Measurements from ENCODE around the gene CSTF1. TPM values are rescaled to one million over a fixed set of nuclear protein-coding genes. Genes with fewer than 3 reads are reported as not detected.

CSTF1 gene
- total RNA-seq, 1 donor from 2014 or later, result 48.4 TPM

DNA sequence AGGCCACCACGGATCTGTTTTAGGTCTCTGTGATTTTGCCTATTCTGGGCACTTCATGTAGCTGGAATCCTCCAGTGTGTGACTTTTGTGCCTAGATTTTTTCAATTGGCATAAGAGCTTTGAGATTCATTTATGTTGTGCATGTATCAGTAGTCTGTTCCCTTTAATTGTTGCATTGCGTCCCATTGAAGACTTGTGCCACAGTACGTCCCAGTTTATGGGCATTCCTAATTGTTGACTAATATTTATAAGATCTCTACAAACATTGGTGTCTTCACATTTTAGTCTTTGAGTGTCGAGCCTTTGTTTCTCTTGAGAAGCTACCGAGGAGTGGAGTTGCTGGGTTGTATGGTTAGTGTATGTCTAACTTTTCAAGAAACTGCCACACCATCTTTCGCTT, 34.4 kb upstream of the CSTF1 start:
- Mint-ChIP-seq H3K36me3 (no peaks in the 10 kb centered on the region), H3K4me3 (peak overlapping the region; percentile 86), H3K27me3 (peaks cover 3% of the 10 kb centered on the region), H3K27ac (peak overlapping the region; percentile 26), H3K9me3 (no peaks in the 10 kb centered on the region), H3K4me1 (ENCODE audit: unreplicated experiment) (peaks cover 22% of the 10 kb centered on the region)
- TF ChIP-seq, protein P1, sequence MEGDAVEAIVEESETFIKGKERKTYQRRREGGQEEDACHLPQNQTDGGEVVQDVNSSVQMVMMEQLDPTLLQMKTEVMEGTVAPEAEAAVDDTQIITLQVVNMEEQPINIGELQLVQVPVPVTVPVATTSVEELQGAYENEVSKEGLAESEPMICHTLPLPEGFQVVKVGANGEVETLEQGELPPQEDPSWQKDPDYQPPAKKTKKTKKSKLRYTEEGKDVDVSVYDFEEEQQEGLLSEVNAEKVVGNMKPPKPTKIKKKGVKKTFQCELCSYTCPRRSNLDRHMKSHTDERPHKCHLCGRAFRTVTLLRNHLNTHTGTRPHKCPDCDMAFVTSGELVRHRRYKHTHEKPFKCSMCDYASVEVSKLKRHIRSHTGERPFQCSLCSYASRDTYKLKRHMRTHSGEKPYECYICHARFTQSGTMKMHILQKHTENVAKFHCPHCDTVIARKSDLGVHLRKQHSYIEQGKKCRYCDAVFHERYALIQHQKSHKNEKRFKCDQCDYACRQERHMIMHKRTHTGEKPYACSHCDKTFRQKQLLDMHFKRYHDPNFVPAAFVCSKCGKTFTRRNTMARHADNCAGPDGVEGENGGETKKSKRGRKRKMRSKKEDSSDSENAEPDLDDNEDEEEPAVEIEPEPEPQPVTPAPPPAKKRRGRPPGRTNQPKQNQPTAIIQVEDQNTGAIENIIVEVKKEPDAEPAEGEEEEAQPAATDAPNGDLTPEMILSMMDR (conservative IDR thresholded peaks at IDR 0.05), result no peak
- DNase-seq (ENCODE audit: extremely low spot score, unreplicated experiment), result no peak

DNA sequence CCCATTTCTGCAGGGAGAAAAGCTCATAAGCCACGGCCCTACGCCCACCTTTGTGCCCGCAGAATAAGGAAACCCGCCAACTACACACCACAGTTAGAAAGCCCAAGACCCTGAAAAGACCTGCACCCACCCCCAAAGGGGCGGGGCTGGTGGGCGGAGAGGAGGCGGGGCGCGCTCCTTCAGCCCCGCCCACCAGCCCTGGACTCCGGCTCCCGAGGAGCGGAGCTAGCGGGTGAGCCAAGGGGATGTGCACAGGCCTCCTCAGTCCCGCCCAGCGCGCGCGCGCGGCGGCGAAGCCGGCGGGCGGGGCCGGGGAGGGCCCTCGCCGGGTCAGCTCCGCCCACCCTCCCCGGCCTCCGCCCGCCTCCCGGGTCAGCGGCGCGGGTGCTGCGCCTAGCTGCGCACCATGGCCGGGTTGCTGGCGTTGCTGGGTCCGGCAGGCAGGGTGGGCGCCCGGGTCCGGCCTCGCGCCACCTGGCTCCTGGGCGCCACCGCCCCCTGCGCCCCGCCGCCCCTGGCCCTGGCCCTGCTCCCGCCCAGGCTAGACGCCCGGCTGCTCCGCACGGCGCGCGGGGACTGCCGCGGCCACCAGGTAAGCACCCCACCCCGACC, 33.7 kb upstream of the CSTF1 start, which contains the start of gene FAM210B:
Gene FAM210B (plus strand): TSS at position 375 of the 612 bp plus-strand sequence. CDS start 32 bp downstream, at position 407.
- Mint-ChIP-seq H3K27me3 (peaks cover 3% of the 10 kb centered on the region), H3K36me3 (no peaks in the 10 kb centered on the region), H3K4me3 (peak within 1 kb of the TSS; percentile 96), H3K9me3 (no peaks in the 10 kb centered on the region), H3K4me1 (ENCODE audit: unreplicated experiment) (peaks cover 22% of the 10 kb centered on the region), H3K27ac (peak within 1 kb of the TSS; percentile 92)
- peak; percentile 87 for DNase-seq (ENCODE audit: extremely low spot score, unreplicated experiment)
- TF ChIP-seq, protein P1 (conservative IDR thresholded peaks at IDR 0.05), result no peak

- TF ChIP-seq, protein P1 (conservative IDR thresholded peaks at IDR 0.05), result no peak
- H3K36me3 Mint-ChIP-seq, result peaks cover 4% of the 10 kb centered on the region
- DNase-seq (ENCODE audit: extremely low spot score, unreplicated experiment), result no peak
- no peaks in the 10 kb centered on the region for H3K9me3 Mint-ChIP-seq
- peak overlapping the region; percentile 96 for H3K4me3 Mint-ChIP-seq
- peak overlapping the region; percentile 92 for H3K27ac Mint-ChIP-seq
- peaks cover 3% of the 10 kb centered on the region for H3K27me3 Mint-ChIP-seq
- peaks cover 22% of the 10 kb centered on the region for H3K4me1 Mint-ChIP-seq (ENCODE audit: unreplicated experiment)
These were observed 33.0 kb upstream of the CSTF1 start for GRCh38 chr20:56359212-56360132.

DNA sequence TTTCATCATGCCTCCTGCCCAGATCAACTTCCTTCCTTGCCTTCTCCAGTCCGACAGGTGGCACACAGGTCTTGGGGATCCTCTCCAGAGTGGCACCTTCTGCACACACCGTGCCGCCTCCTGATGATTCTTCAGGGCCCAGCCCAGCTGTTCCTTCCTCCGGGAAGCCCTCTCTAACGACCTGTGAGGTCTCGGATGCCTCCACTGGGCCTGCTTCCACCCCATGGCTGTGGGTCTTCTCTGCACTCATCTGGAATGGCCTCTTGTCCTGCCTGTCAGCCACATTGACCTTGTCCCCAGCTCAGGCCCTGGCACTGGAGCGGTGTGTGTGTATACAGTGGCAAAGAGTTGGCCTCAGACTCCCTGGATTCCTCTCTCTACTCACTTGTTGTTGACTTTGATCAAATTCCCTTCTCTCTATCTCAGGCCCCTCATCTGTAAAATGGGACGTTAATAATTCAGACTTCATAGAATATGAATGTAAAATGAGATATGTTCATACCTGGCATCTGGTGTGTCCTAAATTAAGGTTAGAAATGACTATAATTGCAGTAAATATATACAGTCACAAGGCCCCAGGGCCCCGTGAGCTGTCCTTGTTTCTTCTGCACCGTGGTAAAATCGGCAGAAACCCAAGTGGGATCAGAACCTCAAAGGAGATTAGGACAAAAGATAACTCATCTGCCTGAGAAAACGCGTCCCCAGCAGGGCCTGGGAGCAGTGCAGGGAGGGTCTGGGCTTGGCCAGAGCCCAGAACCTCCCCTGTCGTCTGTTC, 32.1 kb upstream of the CSTF1 start:
- Mint-ChIP-seq H3K27ac (peak overlapping the region; percentile 92), H3K4me1 (ENCODE audit: unreplicated experiment) (peaks cover 22% of the 10 kb centered on the region), H3K4me3 (peak overlapping the region; percentile 96), H3K9me3 (no peaks in the 10 kb centered on the region), H3K27me3 (peaks cover 3% of the 10 kb centered on the region), H3K36me3 (peaks cover 4% of the 10 kb centered on the region)
- TF ChIP-seq, protein P1 (conservative IDR thresholded peaks at IDR 0.05), result no peak
- no peak for DNase-seq (ENCODE audit: extremely low spot score, unreplicated experiment)

DNA sequence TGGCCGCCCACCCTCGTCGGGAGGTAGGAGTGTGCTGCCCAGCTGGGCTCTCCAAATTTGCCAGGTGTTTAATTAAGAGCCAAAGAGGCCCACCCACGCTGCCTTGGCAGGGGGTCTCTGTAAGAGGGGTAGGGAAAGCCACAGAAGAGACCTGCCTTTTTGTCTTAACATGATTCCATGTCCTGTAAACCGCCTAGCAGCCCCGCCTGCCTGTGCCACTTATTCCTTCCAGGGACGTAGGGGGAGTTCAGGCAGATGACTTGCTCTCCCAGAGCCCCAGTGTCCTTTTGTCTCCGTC, 31.6 kb upstream of the CSTF1 start:
- Mint-ChIP-seq H3K4me1 (ENCODE audit: unreplicated experiment) (peaks cover 22% of the 10 kb centered on the region), H3K9me3 (no peaks in the 10 kb centered on the region), H3K27me3 (peaks cover 3% of the 10 kb centered on the region), H3K36me3 (peaks cover 5% of the 10 kb centered on the region), H3K27ac (no peak overlapping the region), H3K4me3 (peak overlapping the region; percentile 96)
- TF ChIP-seq, protein P1 (conservative IDR thresholded peaks at IDR 0.05), result no peak
- no peak for DNase-seq (ENCODE audit: extremely low spot score, unreplicated experiment)

Measured in type B pancreatic cell (in vitro differentiated cells).